K562 (cell line): Measurements from ENCODE around the gene TESK2. TPM values are rescaled to one million over a fixed set of nuclear protein-coding genes. Genes with fewer than 3 reads are reported as not detected.
A peak's percentile ranks its signal among the peaks of the same experiment; 100 is the strongest.

Experiments used
- ARNT ChIP-seq, 2 experiments: fragments of 450-650 bp; IDR thresholded peaks; 2 replicates each; pipeline ENCODE4 v1.6.1; 2016; ENCODE audit warnings: mild to moderate bottlenecking in 1 of 2
- FOS ChIP-seq: IDR thresholded peaks from 3 replicates; pipeline ENCODE4 v1.6.1; 2011; ENCODE audit not compliant: insufficient read length; ENCODE audit errors: extremely low read depth
- MEIS2 ChIP-seq: fragments of 450-650 bp; IDR thresholded peaks from 2 replicates; pipeline ENCODE4 v1.6.1; 2014; ENCODE audit warnings: mild to moderate bottlenecking; ENCODE audit not compliant: partially characterized antibody
- POLR2H ChIP-seq: IDR thresholded peaks from 2 replicates; pipeline ENCODE4 v1.6.1; 2016; ENCODE audit warnings: missing genetic modification characterization, low read depth, mild to moderate bottlenecking, control low read depth, missing compliant biosample characterization, moderate library complexity
- REST ChIP-seq, 2 experiments: fragments of 450-650 bp; formaldehyde crosslinking in 1 of 2; IDR thresholded peaks; 2 replicates each; pipeline versions ENCODE4 v1.4.0 to v1.6.1; 2014 to 2020; ENCODE audit warnings: mild to moderate bottlenecking in 2 of 2, borderline replicate concordance in 1 of 2, low read depth in 1 of 2
- TAF9B ChIP-seq: fragments of 450-650 bp; IDR thresholded peaks from 2 replicates; pipeline ENCODE4 v1.6.1; 2018; ENCODE audit warnings: mild to moderate bottlenecking; ENCODE audit not compliant: partially characterized antibody
- TCFL5 ChIP-seq: fragments of 250-450 bp; sonication (Bioruptor Pico); conservative IDR thresholded peaks from 2 replicates; pipeline ENCODE4 v1.6.1; 2021; ENCODE audit warnings: mild to moderate bottlenecking, moderate library complexity, matching md5 sums
- TSHZ1 ChIP-seq: fragments of 250-450 bp; sonication (Bioruptor Pico); IDR thresholded peaks from 2 replicates; pipeline ENCODE4 v1.4.0; 2020; ENCODE audit warnings: mild to moderate bottlenecking, moderate library complexity
- ZNF282 ChIP-seq: sonication (generic); formaldehyde crosslinking; IDR thresholded peaks from 2 replicates; pipeline ENCODE4 v1.8.1; 2023; ENCODE audit warnings: missing genetic modification reagents
- ZNF324 ChIP-seq: fragments of 250-450 bp; sonication (Bioruptor Pico); IDR thresholded peaks from 2 replicates; pipeline ENCODE4 v1.4.0; 2020; ENCODE audit warnings: mild to moderate bottlenecking
- polyA plus RNA-seq, 8 experiments: library from polyadenylated mRNA; depleted of rRNA in 4 of 8; stranded (reverse) in 5 of 8; unstranded in 3 of 8; fragments of >200 nt; fragmentation: Nextera tagmentation in 2 of 8; fragmentation: Illumina TruSeq in 1 of 8; extraction: Ambion mirVana in 2 of 8; extraction: Trizol in 1 of 8; gene quantifications; 2 replicates each; pipeline versions ENCODE4 v1.2.1 to v1.2.3, GENCODE V29; 2011 to 2014; ENCODE audit warnings: inconsistent platforms in 1 of 8, missing spikeins in 1 of 8
- total RNA-seq, 7 experiments: library from RNA; depleted of rRNA in 6 of 7; stranded (reverse); fragments of >200 nt in 6 of 7; fragmentation: Illumina TruSeq in 2 of 7; extraction: Trizol in 2 of 7; gene quantifications; 2 replicates each; pipeline versions ENCODE4 v1.2.1 to v1.2.3, GENCODE V29; 2011 to 2021; ENCODE audit warnings: low replicate concordance in 1 of 7
- TF ChIP-seq, protein P1 (sequence below), 2 experiments: IDR thresholded peaks in 1 of 2; conservative IDR thresholded peaks in 1 of 2; 2 replicates each; pipeline ENCODE4 v1.6.1; 2016; ENCODE audit warnings: low read depth in 2 of 2, mild to moderate bottlenecking in 1 of 2, missing compliant biosample characterization in 1 of 2, missing genetic modification characterization in 1 of 2, moderate library complexity in 1 of 2
- TF ChIP-seq, protein P2 (sequence below): sonication (generic); formaldehyde crosslinking; IDR thresholded peaks from 2 replicates; pipeline ENCODE4 v1.9.0; 2022; ENCODE audit warnings: mild to moderate bottlenecking, missing genetic modification reagents

Gene TESK2
- total and polyA plus RNA-seq, 9 of the 15 experiments (the other 6 are each of a cell fraction or from before 2014, with no cell fraction given): 1.6 to 5.3 (median 3.7) TPM

- 0 out of 4 replicates have a peak, but pooled peaks of 1 of the 2 experiments have one; percentile 2 for TF ChIP-seq ARNT (IDR thresholded peaks at IDR 0.05)
- TF ChIP-seq POLR2H (tag): no peak
- TF ChIP-seq ZNF282 (CRISPR knock-in tag): no peak
- no peak for TF ChIP-seq FOS
- TF ChIP-seq, protein P1, sequence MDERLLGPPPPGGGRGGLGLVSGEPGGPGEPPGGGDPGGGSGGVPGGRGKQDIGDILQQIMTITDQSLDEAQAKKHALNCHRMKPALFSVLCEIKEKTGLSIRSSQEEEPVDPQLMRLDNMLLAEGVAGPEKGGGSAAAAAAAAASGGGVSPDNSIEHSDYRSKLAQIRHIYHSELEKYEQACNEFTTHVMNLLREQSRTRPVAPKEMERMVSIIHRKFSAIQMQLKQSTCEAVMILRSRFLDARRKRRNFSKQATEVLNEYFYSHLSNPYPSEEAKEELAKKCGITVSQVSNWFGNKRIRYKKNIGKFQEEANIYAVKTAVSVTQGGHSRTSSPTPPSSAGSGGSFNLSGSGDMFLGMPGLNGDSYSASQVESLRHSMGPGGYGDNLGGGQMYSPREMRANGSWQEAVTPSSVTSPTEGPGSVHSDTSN (CRISPR knock-in tag; IDR thresholded peaks at IDR 0.05; ENCODE audit: low read depth): no peak
- TF ChIP-seq, protein P1 (tag; conservative IDR thresholded peaks at IDR 0.05; ENCODE audit: low read depth): peak; percentile 38; the same call in 1 of the 2 replicates
- TF ChIP-seq, protein P2, sequence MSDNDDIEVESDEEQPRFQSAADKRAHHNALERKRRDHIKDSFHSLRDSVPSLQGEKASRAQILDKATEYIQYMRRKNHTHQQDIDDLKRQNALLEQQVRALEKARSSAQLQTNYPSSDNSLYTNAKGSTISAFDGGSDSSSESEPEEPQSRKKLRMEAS (CRISPR knock-in tag): 0 out of 2 replicates have a peak, but pooled peaks have one; percentile 18
- no peak for TF ChIP-seq TCFL5 (CRISPR knock-in tag)
- TF ChIP-seq ZNF324 (CRISPR knock-in tag): no peak
- TF ChIP-seq MEIS2: peak; percentile 19
- no peak for TF ChIP-seq TSHZ1 (CRISPR knock-in tag)
- no peak for TF ChIP-seq TAF9B
- peak; percentile 94 for TF ChIP-seq REST (IDR thresholded peaks at IDR 0.05; ENCODE audit: borderline replicate concordance)
- no peak for TF ChIP-seq REST (CRISPR knock-in tag; IDR thresholded peaks at IDR 0.05; ENCODE audit: low read depth)
Measured at GRCh38 chr1:45493116-45493697, 2.2 kb upstream of the TESK2 start (continued).
